SK-N-SH (cell line): ENCODE measurements around the gene GDPD5. TPM values are rescaled to one million over a fixed set of nuclear protein-coding genes. Genes with fewer than 3 reads are reported as not detected.

Experiments
- CTCF ChIA-PET: fragments of 300-600, 350-600 bp; formaldehyde crosslinking; extraction: SDS; loops from one replicate; lab custom pipeline; 2021; lab: Yijun Ruan, JAX
- POLR2A ChIA-PET: fragments of 350-600 bp; sonication (Branson Sonifier 250); formaldehyde crosslinking; extraction: SDS; loops from one replicate; lab custom pipeline; 2020; ENCODE audit warnings: antibody characterized with exemption, inconsistent platforms; lab: Yijun Ruan, JAX
- DNase-seq: peaks from one replicate; pipeline ENCODE4 v3.0.0; 2012
- H2AFZ ChIP-seq: fragments of 200-600 bp; sonication (generic); 2 replicates; pipeline ENCODE4 v1.8.1; 2016; ENCODE audit warnings: antibody characterized with exemption, mild to moderate bottlenecking, low read depth
- H3F3A ChIP-seq: fragments of 200-600 bp; sonication (generic); replicated peaks from 2 replicates; pipeline ENCODE3; 2016; ENCODE audit warnings: antibody characterized with exemption, mild to moderate bottlenecking; ENCODE audit not compliant: insufficient read depth
- H3K27ac ChIP-seq, 2 experiments: fragments of 200-500 bp in 1 of 2; fragments of 200-600 bp in 1 of 2; sonication (Bioruptor generic) in 1 of 2; sonication (generic), shearing (Covaris generic) in 1 of 2; 2 replicates each; pipeline versions ENCODE4 v1.5.1 to v1.6.1; 2014 to 2016; ENCODE audit warnings: low read depth in 2 of 2, inconsistent platforms in 1 of 2, low read length in 1 of 2, mild to moderate bottlenecking in 1 of 2, mixed read lengths in 1 of 2
- H3K27me3 ChIP-seq: fragments of 200-600 bp; sonication (generic), shearing (Covaris generic); 2 replicates; pipeline ENCODE4 v1.6.1; 2016; ENCODE audit warnings: mixed run types; ENCODE audit not compliant: insufficient read depth
- H3K36me3 ChIP-seq, 2 experiments: fragments of 200-500 bp in 1 of 2; fragments of 200-600 bp in 1 of 2; sonication (Bioruptor generic) in 1 of 2; sonication (generic) in 1 of 2; replicated peaks in 1 of 2; 2 replicates each; pipeline versions ENCODE3 to v1.5.1; 2014 to 2016; ENCODE audit warnings: low read length in 1 of 2, mild to moderate bottlenecking in 1 of 2; ENCODE audit not compliant: insufficient read depth in 2 of 2, control insufficient read depth in 1 of 2
- H3K4me1 ChIP-seq, 2 experiments: fragments of 200-500 bp in 1 of 2; fragments of 200-600 bp in 1 of 2; sonication (Bioruptor generic) in 1 of 2; sonication (generic), shearing (Covaris generic) in 1 of 2; 2 replicates each; pipeline versions ENCODE4 v1.5.1 to v1.6.1; 2014 to 2016; ENCODE audit warnings: low read depth in 1 of 2, low read length in 1 of 2, mixed run types in 1 of 2; ENCODE audit not compliant: insufficient read depth in 2 of 2, control insufficient read depth in 1 of 2
- H3K4me2 ChIP-seq: fragments of 200-600 bp; sonication (generic), shearing (Covaris generic); 2 replicates; pipeline ENCODE4 v1.6.1; 2017; ENCODE audit warnings: mixed run types
- H3K4me3 ChIP-seq, 2 experiments: fragments of 200-500 bp in 1 of 2; fragments of 200-600 bp in 1 of 2; sonication (Bioruptor generic) in 1 of 2; sonication (generic), shearing (Covaris generic) in 1 of 2; 2 replicates each; pipeline versions ENCODE4 v1.5.1 to v1.8.1; 2014 to 2016; ENCODE audit warnings: low read depth in 2 of 2, inconsistent platforms in 1 of 2, low read length in 1 of 2, mild to moderate bottlenecking in 1 of 2, mixed read lengths in 1 of 2, moderate library complexity in 1 of 2
- H3K79me2 ChIP-seq: fragments of 200-600 bp; sonication (generic); 2 replicates; pipeline ENCODE4 v1.8.1; 2017; ENCODE audit warnings: mild to moderate bottlenecking; ENCODE audit not compliant: insufficient read depth
- H3K9ac ChIP-seq: fragments of 200-600 bp; sonication (generic); 2 replicates; pipeline ENCODE4 v1.6.1; 2017; ENCODE audit warnings: mixed run types
- H3K9me2 ChIP-seq: fragments of 200-600 bp; sonication (generic); 2 replicates; pipeline ENCODE4 v1.6.1; 2017; ENCODE audit warnings: mixed run types
- H3K9me3 ChIP-seq: fragments of 200-600 bp; sonication (generic); 2 replicates; pipeline ENCODE4 v1.6.1; 2017; ENCODE audit warnings: mixed run types, mild to moderate bottlenecking, moderate library complexity
- H4K20me1 ChIP-seq: fragments of 200-600 bp; sonication (generic); 2 replicates; pipeline ENCODE4 v1.6.1; 2017; ENCODE audit warnings: mild to moderate bottlenecking, mixed run types; ENCODE audit not compliant: insufficient read depth
- CTCF ChIP-seq: fragments of 200-600 bp; sonication (generic); IDR thresholded peaks from 2 replicates; pipeline ENCODE4 v1.6.1; 2017; ENCODE audit warnings: antibody characterized with exemption, mild to moderate bottlenecking, moderate library complexity
- EP300 ChIP-seq, 2 experiments: IDR thresholded peaks; 2 replicates each; pipeline versions ENCODE4 v1.4.0 to v1.6.1; 2012; ENCODE audit warnings: borderline replicate concordance in 1 of 2, low read depth in 1 of 2, low read length in 1 of 2
- FOXJ3 ChIP-seq: sonication (generic); formaldehyde crosslinking; IDR thresholded peaks from 2 replicates; pipeline ENCODE4 v1.5.1; 2020; ENCODE audit warnings: mild to moderate bottlenecking, missing genetic modification reagents
- FOXM1 ChIP-seq: IDR thresholded peaks from 2 replicates; pipeline ENCODE4 v1.4.0; 2012; ENCODE audit warnings: low read depth, mild to moderate bottlenecking
- GATA2 ChIP-seq: sonication (generic); formaldehyde crosslinking; IDR thresholded peaks from 2 replicates; pipeline ENCODE4 v1.5.0; 2020; ENCODE audit warnings: mild to moderate bottlenecking, missing genetic modification reagents
- MXI1 ChIP-seq: IDR thresholded peaks from 2 replicates; pipeline ENCODE4 v1.6.1; 2012; ENCODE audit warnings: mild to moderate bottlenecking, low read depth, low read length, improper control_type of control experiment
- PBX3 ChIP-seq: IDR thresholded peaks from 2 replicates; pipeline ENCODE4; 2012
- RXRA ChIP-seq: IDR thresholded peaks from 2 replicates; pipeline ENCODE4 v1.4.0; 2012; ENCODE audit warnings: low read depth, mild to moderate bottlenecking, borderline replicate concordance
- TAF1 ChIP-seq: IDR thresholded peaks from 2 replicates; pipeline ENCODE4 v1.6.1; 2012; ENCODE audit warnings: low read depth, mild to moderate bottlenecking, low read length, moderate library complexity, borderline replicate concordance
- TEAD4 ChIP-seq: IDR thresholded peaks from 2 replicates; pipeline ENCODE4 v1.4.0; 2012; ENCODE audit warnings: mild to moderate bottlenecking, borderline replicate concordance; ENCODE audit not compliant: insufficient read depth
- USF1 ChIP-seq: IDR thresholded peaks from 2 replicates; pipeline ENCODE4 v1.4.0; 2012; ENCODE audit warnings: low read depth, borderline replicate concordance
- USF2 ChIP-seq: fragments of 150-350 bp; IDR thresholded peaks from 2 replicates; pipeline ENCODE4 v1.6.1; 2017; ENCODE audit warnings: antibody characterized with exemption, low read length, low read depth, borderline replicate concordance
- WGBS: methylation state at CpG from one replicate; pipeline ENCODE4 v1.1.6; 2017; ENCODE audit warnings: low lambda C conversion rate; 5-methylcytosine and 5-hydroxymethylcytosine counted together
- polyA plus RNA-seq, 3 experiments: library from polyadenylated mRNA; depleted of rRNA; stranded (reverse); fragments of >200 nt; gene quantifications; 2 replicates each; pipeline ENCODE4 v1.2.3, GENCODE V29; 2012

GDPD5 gene
- polyA plus RNA-seq, 1 of the 3 experiments (the other 2 are of a cell fraction) = 2.2 TPM

- Histone ChIP-seq H3K4me3 (no peak overlapping the region), H3K36me3 (peaks cover 54 to 84% of the 10 kb centered on the region in 2 experiments), H3K79me2 (peaks cover 49% of the 10 kb centered on the region), H3K27ac (no peak overlapping the region), H3K9ac (no peak overlapping the region), H4K20me1 (peaks cover 59% of the 10 kb centered on the region), H3K9me2 (no peaks in the 10 kb centered on the region), H3K4me2 (no peak overlapping the region), H3K9me3 (no peaks in the 10 kb centered on the region), H3F3A (peaks cover 31% of the 10 kb centered on the region), H3K27me3 (no peaks in the 10 kb centered on the region), H3K4me1 (peaks cover 21 to 22% of the 10 kb centered on the region in 2 experiments), H2AFZ (no peak overlapping the region)
- DNase-seq = no peak
- WGBS = 94% methylated on average over 14 of the region's 14 CpGs
- ChIA-PET CTCF (interaction anchor here (0.9 to 6.3 kb wide), 2 partner anchors 9 to 16 kb away, joined by 4 to 45 read pairs; no protein-coding TSS in a partner anchor), POLR2A (no interaction called here)
- TF ChIP-seq USF2 (no peak), TEAD4 (no peak), RXRA (no peak), CTCF (no peak), USF1 (no peak), PBX3 (no peak), FOXM1 (no peak), EP300 (IDR thresholded peaks at IDR 0.05; ENCODE audit: borderline replicate concordance in 1 of 2, low read depth in 1 of 2, low read length in 1 of 2) (no peak), TAF1 (no peak), FOXJ3 (CRISPR knock-in tag) (no peak), MXI1 (no peak), GATA2 (CRISPR knock-in tag) (no peak)
Observed at GRCh38 chr11:75568616-75569219, 43.0 kb upstream of the GDPD5 start.
